ENCODE results near the gene PMEL. TPM values are rescaled to one million over a fixed set of nuclear protein-coding genes. Genes with fewer than 3 reads are reported as not detected.

PMEL gene
- total and polyA plus RNA-seq, 2 experiments from 2014 or later = 0.38 to 2.3 TPM

GRCh38 chr12:55915482-55915859, 50.4 kb downstream of the PMEL start:
- H3K4me3 ChIP-seq = no peak overlapping the region
- H3F3A ChIP-seq (ENCODE audit: insufficient read depth) = peaks cover 7% of the 10 kb centered on the region; the same call in 1 of the 2 replicates
- TF ChIP-seq EZH2 (IDR thresholded peaks at IDR 0.05; ENCODE audit: insufficient read depth, poor library complexity, severe bottlenecking) (no peak), EZH2phosphoT487 (IDR thresholded peaks at IDR 0.05; ENCODE audit: insufficient read depth, low read depth) (no peak)
- peaks cover 9% of the 10 kb centered on the region for H3K4me1 ChIP-seq (ENCODE audit: insufficient read depth)
- H3K9me3 ChIP-seq (ENCODE audit: low read depth) = no peaks in the 10 kb centered on the region
- no peak overlapping the region for H2AFZ ChIP-seq
- WGBS, 2 experiments (ENCODE audit: low coverage in 1 of 2, low lambda C conversion rate in 2 of 2, missing lambda C conversion rate in 2 of 2) = 54 to 62% methylated on average over 3 of the region's 3 CpGs
- DNase-seq = no peak
- H4K20me1 ChIP-seq (ENCODE audit: insufficient read depth) = no peaks in the 10 kb centered on the region
- H3K27ac ChIP-seq = no peak overlapping the region
- in situ Hi-C loops (cut with MboI) = no loop called here
- H3K4me2 ChIP-seq (ENCODE audit: unreplicated experiment) = no peak overlapping the region
- no peaks in the 10 kb centered on the region for H3K27me3 ChIP-seq (replicated peaks; ENCODE audit: insufficient read depth)
- peaks cover 13% of the 10 kb centered on the region for H3K36me3 ChIP-seq (ENCODE audit: low read depth)
- peaks cover 99% of the 10 kb centered on the region for H3K79me2 ChIP-seq (ENCODE audit: insufficient read depth)
- H3K9me2 ChIP-seq (ENCODE audit: insufficient read depth) = no peaks in the 10 kb centered on the region
- H3K9ac ChIP-seq = no peak overlapping the region

- no peak for DNase-seq
- 90% methylated on average over 4 of the region's 4 CpGs for WGBS, 2 experiments (ENCODE audit: low coverage in 1 of 2, low lambda C conversion rate in 2 of 2, missing lambda C conversion rate in 2 of 2)
Observed at GRCh38 chr12:55912908-55913307, 52.9 kb downstream of the PMEL start.

GRCh38 chr12:55909513-55909884, 56.3 kb downstream of the PMEL start:
- TF ChIP-seq EZH2 (IDR thresholded peaks at IDR 0.05; ENCODE audit: insufficient read depth, poor library complexity, severe bottlenecking) (no peak), EZH2phosphoT487 (IDR thresholded peaks at IDR 0.05; ENCODE audit: insufficient read depth, low read depth) (no peak)
- H3K9me3 ChIP-seq (ENCODE audit: low read depth) = no peaks in the 10 kb centered on the region
- peaks cover 19% of the 10 kb centered on the region for H3K4me1 ChIP-seq (ENCODE audit: insufficient read depth)
- no peak for DNase-seq
- peaks cover 58% of the 10 kb centered on the region for H3K79me2 ChIP-seq (ENCODE audit: insufficient read depth)
- no peaks in the 10 kb centered on the region for H3K9me2 ChIP-seq (ENCODE audit: insufficient read depth)
- H3K27ac ChIP-seq = peak overlapping the region; percentile 67
- no peaks in the 10 kb centered on the region for H3K27me3 ChIP-seq (replicated peaks; ENCODE audit: insufficient read depth)
- H3F3A ChIP-seq (ENCODE audit: insufficient read depth) = peaks cover 21% of the 10 kb centered on the region
- H3K9ac ChIP-seq = peak overlapping the region; percentile 32
- WGBS, 2 experiments (ENCODE audit: low coverage in 1 of 2, low lambda C conversion rate in 2 of 2, missing lambda C conversion rate in 2 of 2) = 66 to 71% methylated on average over 2 of the region's 2 CpGs
- peak overlapping the region; percentile 43; the same call in 1 of the 2 replicates for H2AFZ ChIP-seq
- peak overlapping the region; percentile 25; the same call in 1 of the 2 replicates for H3K4me3 ChIP-seq
- H3K4me2 ChIP-seq (ENCODE audit: unreplicated experiment) = peak overlapping the region; percentile 12
- in situ Hi-C loops (cut with MboI) = no loop called here
- H3K36me3 ChIP-seq (ENCODE audit: low read depth) = peaks cover 10% of the 10 kb centered on the region
- H4K20me1 ChIP-seq (ENCODE audit: insufficient read depth) = no peaks in the 10 kb centered on the region

More at GRCh38 chr12:55912908-55913307, 52.9 kb downstream of the PMEL start:
- H3K4me1 ChIP-seq (ENCODE audit: insufficient read depth) = peaks cover 14% of the 10 kb centered on the region
- H2AFZ ChIP-seq = no peak overlapping the region
- TF ChIP-seq EZH2phosphoT487 (IDR thresholded peaks at IDR 0.05; ENCODE audit: insufficient read depth, low read depth) = no peak
- no peak for TF ChIP-seq EZH2 (IDR thresholded peaks at IDR 0.05; ENCODE audit: insufficient read depth, poor library complexity, severe bottlenecking)
- H3K4me2 ChIP-seq (ENCODE audit: unreplicated experiment) = no peak overlapping the region
- no peaks in the 10 kb centered on the region for H4K20me1 ChIP-seq (ENCODE audit: insufficient read depth)
- no peaks in the 10 kb centered on the region for H3K9me2 ChIP-seq (ENCODE audit: insufficient read depth)
- peaks cover 77% of the 10 kb centered on the region for H3K79me2 ChIP-seq (ENCODE audit: insufficient read depth)
- peaks cover 16% of the 10 kb centered on the region for H3F3A ChIP-seq (ENCODE audit: insufficient read depth)
- no peaks in the 10 kb centered on the region for H3K27me3 ChIP-seq (replicated peaks; ENCODE audit: insufficient read depth)
- in situ Hi-C loops (cut with MboI) = no loop called here
- peaks cover 13% of the 10 kb centered on the region for H3K36me3 ChIP-seq (ENCODE audit: low read depth)
- no peak overlapping the region for H3K27ac ChIP-seq
- no peak overlapping the region for H3K4me3 ChIP-seq
- no peaks in the 10 kb centered on the region for H3K9me3 ChIP-seq (ENCODE audit: low read depth)
- H3K9ac ChIP-seq = no peak overlapping the region

- in situ Hi-C loops (cut with MboI) = no loop called here
- peak overlapping the region; percentile 25; the same call in 1 of the 2 replicates for H3K4me3 ChIP-seq
- H4K20me1 ChIP-seq (ENCODE audit: insufficient read depth) = no peaks in the 10 kb centered on the region
- 51 to 52% methylated on average over 8 of the region's 8 CpGs for WGBS, 2 experiments (ENCODE audit: low coverage in 1 of 2, low lambda C conversion rate in 2 of 2, missing lambda C conversion rate in 2 of 2)
- peak; percentile 61 for DNase-seq
- H3K27ac ChIP-seq = peak overlapping the region; percentile 67
- H3K9me2 ChIP-seq (ENCODE audit: insufficient read depth) = no peaks in the 10 kb centered on the region
- peak overlapping the region; percentile 12 for H3K4me2 ChIP-seq (ENCODE audit: unreplicated experiment)
- peaks cover 5% of the 10 kb centered on the region for H3K36me3 ChIP-seq (ENCODE audit: low read depth)
- H3K79me2 ChIP-seq (ENCODE audit: insufficient read depth) = peaks cover 56% of the 10 kb centered on the region
- no peaks in the 10 kb centered on the region for H3K27me3 ChIP-seq (replicated peaks; ENCODE audit: insufficient read depth)
- H3F3A ChIP-seq (ENCODE audit: insufficient read depth) = peaks cover 21% of the 10 kb centered on the region
- peak overlapping the region; percentile 32 for H3K9ac ChIP-seq
- H3K4me1 ChIP-seq (ENCODE audit: insufficient read depth) = peaks cover 19% of the 10 kb centered on the region
- peak overlapping the region; percentile 43; the same call in 1 of the 2 replicates for H2AFZ ChIP-seq
- TF ChIP-seq EZH2phosphoT487 (IDR thresholded peaks at IDR 0.05; ENCODE audit: insufficient read depth, low read depth) (no peak), EZH2 (IDR thresholded peaks at IDR 0.05; ENCODE audit: insufficient read depth, poor library complexity, severe bottlenecking) (no peak)
- H3K9me3 ChIP-seq (ENCODE audit: low read depth) = no peaks in the 10 kb centered on the region
Observed at GRCh38 chr12:55908726-55909512, 56.9 kb downstream of the PMEL start.

All from GM23248 (cell line).